Measurements from ENCODE around the gene TBC1D5.
A peak's percentile ranks its signal among the peaks of the same experiment; 100 is the strongest.

TBC1D5 gene

DNA sequence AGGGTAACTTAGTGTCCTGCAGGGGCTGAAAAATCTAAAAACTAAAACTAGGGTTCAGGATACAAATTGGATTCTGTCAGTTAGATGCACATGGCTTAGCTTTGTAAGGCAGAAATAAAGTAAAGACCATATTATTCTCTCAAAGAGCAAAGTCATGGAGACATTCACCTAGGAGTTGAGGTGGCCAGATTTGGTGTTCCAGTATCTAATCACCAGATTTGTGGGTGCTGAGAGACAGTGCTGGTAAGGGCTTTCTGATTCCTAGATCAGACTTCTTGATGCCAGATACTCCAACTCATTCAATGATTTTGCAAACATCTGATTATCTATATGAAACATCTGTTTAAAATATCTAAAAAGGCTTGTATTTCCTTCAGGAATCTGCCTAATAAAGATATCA lies 28.3 kb upstream of the TBC1D5 start:
- no peak overlapping the region for H3K9ac ChIP-seq
- H2AFZ ChIP-seq (ENCODE audit: low read depth), result peak overlapping the region; percentile 30; the same call in 1 of the 2 replicates
- H3K36me3 ChIP-seq (ENCODE audit: insufficient read depth), result no peaks in the 10 kb centered on the region
- no peak overlapping the region for H3K27ac ChIP-seq
- no peak overlapping the region for H3K4me3 ChIP-seq (IDR thresholded peaks at IDR 0.05; ENCODE audit: insufficient read depth, low read depth, low read length)
- no peaks in the 10 kb centered on the region for H3K79me2 ChIP-seq (ENCODE audit: insufficient read depth, low read depth)
- TF ChIP-seq, protein P1, sequence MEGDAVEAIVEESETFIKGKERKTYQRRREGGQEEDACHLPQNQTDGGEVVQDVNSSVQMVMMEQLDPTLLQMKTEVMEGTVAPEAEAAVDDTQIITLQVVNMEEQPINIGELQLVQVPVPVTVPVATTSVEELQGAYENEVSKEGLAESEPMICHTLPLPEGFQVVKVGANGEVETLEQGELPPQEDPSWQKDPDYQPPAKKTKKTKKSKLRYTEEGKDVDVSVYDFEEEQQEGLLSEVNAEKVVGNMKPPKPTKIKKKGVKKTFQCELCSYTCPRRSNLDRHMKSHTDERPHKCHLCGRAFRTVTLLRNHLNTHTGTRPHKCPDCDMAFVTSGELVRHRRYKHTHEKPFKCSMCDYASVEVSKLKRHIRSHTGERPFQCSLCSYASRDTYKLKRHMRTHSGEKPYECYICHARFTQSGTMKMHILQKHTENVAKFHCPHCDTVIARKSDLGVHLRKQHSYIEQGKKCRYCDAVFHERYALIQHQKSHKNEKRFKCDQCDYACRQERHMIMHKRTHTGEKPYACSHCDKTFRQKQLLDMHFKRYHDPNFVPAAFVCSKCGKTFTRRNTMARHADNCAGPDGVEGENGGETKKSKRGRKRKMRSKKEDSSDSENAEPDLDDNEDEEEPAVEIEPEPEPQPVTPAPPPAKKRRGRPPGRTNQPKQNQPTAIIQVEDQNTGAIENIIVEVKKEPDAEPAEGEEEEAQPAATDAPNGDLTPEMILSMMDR (conservative IDR thresholded peaks at IDR 0.05; ENCODE audit: low read depth, low read length), result no peak
- H3K27me3 ChIP-seq (ENCODE audit: insufficient read depth, low read depth), result no peaks in the 10 kb centered on the region
- H4K20me1 ChIP-seq (ENCODE audit: insufficient read depth), result no peaks in the 10 kb centered on the region
- 0 out of 2 replicates have a peak overlapping the region, but pooled peaks have one; percentile 23 for H3K4me2 ChIP-seq
- H3K4me1 ChIP-seq (ENCODE audit: low read depth, poor library complexity, severe bottlenecking), result peaks cover 9% of the 10 kb centered on the region

DNA sequence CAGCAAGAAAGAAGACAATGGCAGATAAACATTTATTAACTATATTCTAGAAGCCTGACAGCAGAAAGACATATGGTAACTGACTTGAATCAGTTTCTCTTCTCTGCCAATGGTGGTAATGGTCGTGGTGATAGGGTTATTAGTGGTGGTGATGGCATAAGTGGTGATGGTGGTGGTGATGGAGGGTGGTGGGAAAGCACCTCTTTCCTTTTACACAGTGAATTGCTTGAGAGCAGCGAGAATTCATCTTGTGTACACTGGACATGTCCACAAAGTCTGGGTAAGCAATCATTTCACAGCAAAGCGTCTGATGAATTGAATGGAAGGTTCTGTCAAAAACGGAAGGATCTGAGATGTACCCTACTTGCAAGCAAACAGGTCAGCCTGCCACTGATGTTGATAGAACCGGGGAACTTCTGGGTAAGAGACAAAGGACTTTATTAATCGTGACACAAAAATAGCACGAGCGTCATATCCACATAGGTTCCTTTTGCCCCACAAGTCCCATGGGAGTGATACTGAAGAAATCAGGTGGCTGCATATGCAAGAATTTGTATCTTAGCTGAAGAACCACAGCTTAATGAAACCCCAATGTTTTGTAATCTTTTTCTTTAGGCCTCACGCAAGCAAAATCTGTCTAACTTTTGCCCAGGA lies 23.5 kb upstream of the TBC1D5 start:
- H3K36me3 ChIP-seq (ENCODE audit: insufficient read depth), result no peaks in the 10 kb centered on the region
- TF ChIP-seq, protein P1 (conservative IDR thresholded peaks at IDR 0.05; ENCODE audit: low read depth, low read length), result no peak
- no peaks in the 10 kb centered on the region for H3K79me2 ChIP-seq (ENCODE audit: insufficient read depth, low read depth)
- H2AFZ ChIP-seq (ENCODE audit: low read depth), result no peak overlapping the region
- H4K20me1 ChIP-seq (ENCODE audit: insufficient read depth), result no peaks in the 10 kb centered on the region
- no peaks in the 10 kb centered on the region for H3K27me3 ChIP-seq (ENCODE audit: insufficient read depth, low read depth)
- peaks cover 3% of the 10 kb centered on the region for H3K4me1 ChIP-seq (ENCODE audit: low read depth, poor library complexity, severe bottlenecking)
- no peak overlapping the region for H3K27ac ChIP-seq
- H3K9ac ChIP-seq, result no peak overlapping the region
- H3K4me3 ChIP-seq (IDR thresholded peaks at IDR 0.05; ENCODE audit: insufficient read depth, low read depth, low read length), result no peak overlapping the region
- no peak overlapping the region for H3K4me2 ChIP-seq

DNA sequence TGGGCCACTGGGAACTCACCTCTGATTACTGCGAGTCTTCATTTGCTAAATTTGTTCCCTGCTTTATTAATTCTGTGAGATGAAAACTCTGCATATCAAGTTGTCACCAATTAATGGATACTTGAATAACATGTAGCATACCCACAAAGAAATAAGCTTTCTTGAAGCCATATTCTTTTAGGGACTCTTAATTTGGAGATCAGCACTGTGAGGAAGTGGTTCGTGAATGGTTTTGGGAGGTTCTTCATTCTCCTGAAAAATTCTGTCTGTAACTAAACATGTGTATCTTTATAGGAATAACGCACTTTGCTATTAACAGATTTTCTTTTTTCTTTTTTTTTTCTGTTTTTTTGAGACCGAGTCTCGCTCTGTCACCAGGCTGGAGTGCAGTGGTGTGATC lies 19.1 kb upstream of the TBC1D5 start:
- H3K36me3 ChIP-seq (ENCODE audit: insufficient read depth), result no peaks in the 10 kb centered on the region
- no peak overlapping the region for H2AFZ ChIP-seq (ENCODE audit: low read depth)
- no peak overlapping the region for H3K27ac ChIP-seq
- H3K4me1 ChIP-seq (ENCODE audit: low read depth, poor library complexity, severe bottlenecking), result no peaks in the 10 kb centered on the region
- no peaks in the 10 kb centered on the region for H4K20me1 ChIP-seq (ENCODE audit: insufficient read depth)
- H3K4me3 ChIP-seq (IDR thresholded peaks at IDR 0.05; ENCODE audit: insufficient read depth, low read depth, low read length), result no peak overlapping the region
- H3K27me3 ChIP-seq (ENCODE audit: insufficient read depth, low read depth), result no peaks in the 10 kb centered on the region
- TF ChIP-seq, protein P1 (conservative IDR thresholded peaks at IDR 0.05; ENCODE audit: low read depth, low read length), result no peak
- H3K4me2 ChIP-seq, result no peak overlapping the region
- H3K79me2 ChIP-seq (ENCODE audit: insufficient read depth, low read depth), result no peaks in the 10 kb centered on the region
- no peak overlapping the region for H3K9ac ChIP-seq

DNA sequence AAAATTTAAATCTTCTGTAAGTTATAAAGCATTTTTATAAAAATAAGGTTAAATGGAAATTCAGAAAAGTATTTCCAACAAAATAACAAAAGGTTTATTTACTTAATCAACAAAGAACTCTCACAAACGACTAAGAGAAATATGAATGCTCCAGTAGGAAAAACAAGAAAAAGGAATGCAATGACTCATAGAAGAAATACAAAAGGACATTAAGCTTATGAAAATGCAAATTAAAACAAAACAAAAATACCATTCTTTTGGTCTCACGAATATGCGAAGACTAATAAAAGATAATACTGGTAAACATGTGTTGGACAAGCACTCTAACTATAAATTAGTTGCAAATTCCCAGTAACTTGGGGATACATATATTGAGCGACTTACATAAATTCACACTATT lies 17.5 kb upstream of the TBC1D5 start:
- H3K79me2 ChIP-seq (ENCODE audit: insufficient read depth, low read depth), result no peaks in the 10 kb centered on the region
- H3K27ac ChIP-seq, result no peak overlapping the region
- peaks cover 13% of the 10 kb centered on the region for H3K4me1 ChIP-seq (ENCODE audit: low read depth, poor library complexity, severe bottlenecking)
- no peak overlapping the region for H3K4me3 ChIP-seq (IDR thresholded peaks at IDR 0.05; ENCODE audit: insufficient read depth, low read depth, low read length)
- no peak overlapping the region for H2AFZ ChIP-seq (ENCODE audit: low read depth)
- H4K20me1 ChIP-seq (ENCODE audit: insufficient read depth), result no peaks in the 10 kb centered on the region
- H3K27me3 ChIP-seq (ENCODE audit: insufficient read depth, low read depth), result no peaks in the 10 kb centered on the region
- no peak overlapping the region for H3K4me2 ChIP-seq
- H3K9ac ChIP-seq, result no peak overlapping the region
- no peaks in the 10 kb centered on the region for H3K36me3 ChIP-seq (ENCODE audit: insufficient read depth)
- TF ChIP-seq, protein P1 (conservative IDR thresholded peaks at IDR 0.05; ENCODE audit: low read depth, low read length), result no peak
